HG03045 (cell line): ENCODE data around the gene MSRB2.

Source experiments
- ATAC-seq: cut with Tn5 transposase; IDR thresholded peaks from one replicate; pipeline ENCODE4 v1.9.1; 2021; ENCODE audit warnings: mild to moderate bottlenecking, moderate library complexity; ENCODE audit not compliant: unreplicated experiment

The MSRB2 gene

DNA sequence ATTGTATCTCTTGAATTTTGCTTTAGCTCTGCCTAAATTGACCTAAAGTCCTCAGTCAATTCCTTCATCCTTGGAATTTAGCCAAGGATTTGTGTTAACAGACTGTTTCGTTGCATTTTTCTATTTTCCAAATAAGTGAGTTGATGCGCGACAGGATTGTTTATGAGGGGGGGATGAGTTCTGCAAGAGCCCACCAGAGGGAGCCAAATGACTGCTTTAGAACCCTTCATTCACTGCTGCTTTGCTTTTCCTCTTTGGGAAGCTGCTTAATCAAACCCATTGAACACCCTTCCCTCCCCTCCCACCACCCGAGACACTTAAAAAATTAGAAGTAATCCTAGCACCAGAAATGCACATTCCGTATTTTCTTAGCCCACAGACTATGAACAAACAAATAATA is 63.0 kb downstream of the MSRB2 start:
- peak; percentile 60 for ATAC-seq

DNA sequence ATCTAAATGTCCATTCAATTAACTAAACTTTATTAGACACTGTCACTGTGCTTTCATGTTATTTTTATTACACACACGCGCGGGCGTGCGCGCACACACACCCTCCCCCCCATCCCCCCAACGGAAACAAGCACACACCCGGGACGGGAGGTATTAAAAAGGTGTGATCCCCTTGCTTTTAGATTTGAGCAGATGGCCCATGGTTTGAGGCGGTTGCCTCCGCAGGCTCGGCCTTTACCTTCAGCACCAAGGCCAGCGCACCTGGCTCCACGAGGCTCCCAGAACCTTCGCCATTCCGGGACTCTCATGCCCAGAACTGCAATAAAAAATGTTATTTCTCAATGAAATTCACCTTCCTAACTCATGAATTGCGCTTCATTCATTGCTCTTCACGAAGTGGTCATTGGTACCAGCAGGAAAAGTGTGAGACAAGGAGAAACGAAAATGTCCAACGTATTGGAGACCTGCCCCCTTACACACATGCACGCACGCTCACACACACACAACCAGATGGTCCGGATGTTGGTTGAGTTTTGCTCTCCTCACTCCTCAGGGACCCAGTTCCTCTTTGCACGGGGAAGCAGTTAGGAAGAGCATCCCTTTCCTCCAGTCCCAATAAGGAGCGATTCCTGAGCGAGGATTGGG is 76.0 kb downstream of the MSRB2 start:
- ATAC-seq, result no peak
